Fibroblast of skin of scalp (primary cell): Measurements from ENCODE around the gene LHX1. TPM values are rescaled to one million over a fixed set of nuclear protein-coding genes. Genes with fewer than 3 reads are reported as not detected.

Source experiments
- DNase-seq: peaks from one replicate; pipeline ENCODE4 v3.0.0-alpha.2; 2013
- polyA plus RNA-seq, 2 experiments: library from polyadenylated mRNA; unstranded; fragments of 120-200 nt; gene quantifications; one replicate each; pipeline ENCODE4 v1.2.1, GENCODE V29; 2013; ENCODE audit not compliant: insufficient read length in 2 of 2

LHX1 gene
- polyA plus RNA-seq (2013, experiment 1 of 2; ENCODE audit: insufficient read length), result not detected
- 0.49 TPM for polyA plus RNA-seq (2013, experiment 2 of 2; ENCODE audit: insufficient read length)

GRCh38 chr17:36937001-36937958 lies at the start of gene LHX1:
Gene LHX1, plus strand, starts transcription at chr17:36937475. Its CDS starts 723 bp downstream, at chr17:36938198.
- DNase-seq, result no peak

GRCh38 chr17:36888236-36888951 lies 48.9 kb upstream of the LHX1 start:
- DNase-seq, result no peak

- DNase-seq, result no peak
Observed at GRCh38 chr17:36889770-36890349, 47.4 kb upstream of the LHX1 start.

GRCh38 chr17:36890398-36891168 lies 46.7 kb upstream of the LHX1 start:
- no peak for DNase-seq

GRCh38 chr17:36892112-36892838 lies 45.0 kb upstream of the LHX1 start:
- DNase-seq, result no peak

- DNase-seq, result no peak
Observed at GRCh38 chr17:36894177-36894576, 43.1 kb upstream of the LHX1 start.

GRCh38 chr17:36894925-36895324 lies 42.4 kb upstream of the LHX1 start:
- DNase-seq, result no peak

GRCh38 chr17:36899250-36900159 lies 37.8 kb upstream of the LHX1 start:
- peak; percentile 4 for DNase-seq

GRCh38 chr17:36900160-36900512 lies 37.1 kb upstream of the LHX1 start:
- no peak for DNase-seq

GRCh38 chr17:36901506-36901905 lies 35.8 kb upstream of the LHX1 start:
- DNase-seq, result peak; percentile 53

GRCh38 chr17:36907407-36907806 lies 29.9 kb upstream of the LHX1 start:
- DNase-seq, result no peak

GRCh38 chr17:36910513-36910912 lies 26.8 kb upstream of the LHX1 start:
- DNase-seq, result no peak

GRCh38 chr17:36911001-36911400 lies 26.3 kb upstream of the LHX1 start:
- DNase-seq, result no peak

- DNase-seq, result no peak
Observed at GRCh38 chr17:36913132-36913531, 24.1 kb upstream of the LHX1 start.

- no peak for DNase-seq
Observed at GRCh38 chr17:36918211-36918691, 19.0 kb upstream of the LHX1 start.

- DNase-seq, result no peak
Observed at GRCh38 chr17:36919407-36919968, 17.8 kb upstream of the LHX1 start.

- DNase-seq, result no peak
Observed at GRCh38 chr17:36920032-36921005, 17.0 kb upstream of the LHX1 start.

- no peak for DNase-seq
Observed at GRCh38 chr17:36921095-36921851, 16.0 kb upstream of the LHX1 start.
